Tibial nerve (tissue), 4 donors: ENCODE results near the gene WDPCP. TPM values are rescaled to one million over a fixed set of nuclear protein-coding genes. Genes with fewer than 3 reads are reported as not detected.

Experiments
- DNase-seq, 2 donors: peaks; one replicate each; pipeline ENCODE4 v3.0.0-alpha.2; 2019; ENCODE audit warnings: low spot score in 2 of 2
- H3K27ac ChIP-seq, 4 donors: fragments of 200-600 bp; sonication (generic) in 3 of 4; one replicate each; pipeline ENCODE4 v1.5.1; 2017 to 2019; ENCODE audit warnings: mild to moderate bottlenecking in 1 of 4
- H3K27me3 ChIP-seq, 2 donors: fragments of 200-600 bp; sonication (generic) in 1 of 2; one replicate each; pipeline versions ENCODE4 v1.5.1 to v1.6.0; 2017 to 2019
- H3K36me3 ChIP-seq, 3 donors: fragments of 200-600 bp; sonication (generic); one replicate each; pipeline ENCODE4 v1.5.1; 2018 to 2019
- H3K4me1 ChIP-seq, 4 donors: fragments of 200-600 bp; sonication (generic) in 3 of 4; one replicate each; pipeline ENCODE4 v1.5.1; 2017 to 2019
- H3K4me3 ChIP-seq, 4 donors: fragments of 200-600 bp; sonication (generic) in 3 of 4; one replicate each; pipeline ENCODE4 v1.5.1; 2017 to 2019; ENCODE audit warnings: mild to moderate bottlenecking in 1 of 4, moderate library complexity in 1 of 4
- H3K9me3 ChIP-seq, 4 donors: fragments of 200-600 bp; sonication (generic) in 3 of 4; one replicate each; pipeline ENCODE4 v1.5.1; 2017 to 2019
- CTCF ChIP-seq, 5 experiments: fragments of 200-600 bp in 3 of 5; fragments of 450-650 bp in 2 of 5; sonication (generic) in 3 of 5; IDR thresholded peaks; one replicate each; pipeline ENCODE4 v1.5.1; 2016 to 2019; ENCODE audit warnings: antibody characterized with exemption in 5 of 5, mild to moderate bottlenecking in 3 of 5, moderate library complexity in 2 of 5
- EP300 ChIP-seq, 2 donors: sonication (generic); formaldehyde crosslinking; IDR thresholded peaks; one replicate each; pipeline ENCODE4 v1.6.1; 2017; ENCODE audit warnings: antibody characterized with exemption in 2 of 2, mild to moderate bottlenecking in 1 of 2
- POLR2A ChIP-seq, 2 donors: fragments of 450-650 bp; IDR thresholded peaks; one replicate each; pipeline ENCODE4 v1.6.1; 2017; ENCODE audit warnings: antibody characterized with exemption in 2 of 2, mild to moderate bottlenecking in 2 of 2, moderate library complexity in 2 of 2
- WGBS, 2 donors: methylation state at CpG; one replicate each; pipeline ENCODE4 v1.1.5; 2018; 5-methylcytosine and 5-hydroxymethylcytosine counted together
- total RNA-seq, 4 donors: library from RNA; depleted of rRNA; stranded (reverse); fragments of >200 nt; gene quantifications; one replicate each; pipeline ENCODE4 v1.1.0, GENCODE V29; 2016

Gene WDPCP
- total RNA-seq, 4 donors from 2014 or later = 14.4 to 22.4 (median 20.4) TPM

GRCh38 chr2:63500398-63500797 lies 87.9 kb downstream of the WDPCP start:
- H3K4me3 ChIP-seq = no peak overlapping the region
- no peak for TF ChIP-seq EP300 (IDR thresholded peaks at IDR 0.05)
- no peak for TF ChIP-seq POLR2A (IDR thresholded peaks at IDR 0.05)
- no peak for TF ChIP-seq CTCF (IDR thresholded peaks at IDR 0.05)
- no peaks in the 10 kb centered on the region for H3K9me3 ChIP-seq
- no peaks in the 10 kb centered on the region for H3K36me3 ChIP-seq
- WGBS, 2 donors = 70 to 86% methylated on average over 1 of the region's 1 CpG
- DNase-seq = no peak
- no peaks in the 10 kb centered on the region for H3K27me3 ChIP-seq
- H3K4me1 ChIP-seq = no peaks in the 10 kb centered on the region
- H3K27ac ChIP-seq = no peak overlapping the region

- Histone ChIP-seq H3K9me3 (no peaks in the 10 kb centered on the region), H3K4me3 (no peak overlapping the region), H3K27ac (no peak overlapping the region), H3K27me3 (no peaks in the 10 kb centered on the region), H3K36me3 (no peaks in the 10 kb centered on the region), H3K4me1 (no peaks in the 10 kb centered on the region)
- DNase-seq = no peak
- 40 to 53% methylated on average over 2 of the region's 2 CpGs for WGBS, 2 donors
- TF ChIP-seq CTCF (IDR thresholded peaks at IDR 0.05) = no peak
Observed at GRCh38 chr2:63497576-63497975, 90.7 kb downstream of the WDPCP start.

GRCh38 chr2:63494968-63495367 lies 93.3 kb downstream of the WDPCP start:
- Histone ChIP-seq H3K27ac (no peak overlapping the region), H3K9me3 (no peaks in the 10 kb centered on the region), H3K4me3 (no peak overlapping the region), H3K4me1 (no peaks in the 10 kb centered on the region), H3K27me3 (no peaks in the 10 kb centered on the region), H3K36me3 (peaks cover 0 to 7% (median 0%) of the 10 kb centered on the region in 3 donors)
- DNase-seq = no peak
- TF ChIP-seq POLR2A (IDR thresholded peaks at IDR 0.05) = no peak
- no peak for TF ChIP-seq CTCF (IDR thresholded peaks at IDR 0.05)
- TF ChIP-seq EP300 (IDR thresholded peaks at IDR 0.05) = no peak
- WGBS, 2 donors = 92 to 94% methylated on average over 1 of the region's 1 CpG

- DNase-seq = no peak
- H3K4me3 ChIP-seq = no peak overlapping the region
- WGBS, 2 donors = 88 to 90% methylated on average over 7 of the region's 7 CpGs
- H3K9me3 ChIP-seq = no peaks in the 10 kb centered on the region
- no peak overlapping the region for H3K27ac ChIP-seq
- TF ChIP-seq CTCF (IDR thresholded peaks at IDR 0.05) (no peak), EP300 (IDR thresholded peaks at IDR 0.05) (no peak), POLR2A (IDR thresholded peaks at IDR 0.05) (no peak)
- H3K36me3 ChIP-seq = peaks cover 0 to 7% (median 0%) of the 10 kb centered on the region in 3 donors
- H3K4me1 ChIP-seq = no peaks in the 10 kb centered on the region
- H3K27me3 ChIP-seq = no peaks in the 10 kb centered on the region
Observed at GRCh38 chr2:63494100-63494499, 94.2 kb downstream of the WDPCP start.

- WGBS, 2 donors = 64 to 65% methylated on average over 2 of the region's 2 CpGs
- DNase-seq = no peak
- peak in 3 of 5 experiments; percentile 47 to 50 (median 49) for TF ChIP-seq CTCF (IDR thresholded peaks at IDR 0.05)
- no peak for TF ChIP-seq EP300 (IDR thresholded peaks at IDR 0.05)
- TF ChIP-seq POLR2A (IDR thresholded peaks at IDR 0.05) = no peak
Observed at GRCh38 chr2:63488118-63488713, 100.1 kb downstream of the WDPCP start.

More at GRCh38 chr2:63488118-63488713, 100.1 kb downstream of the WDPCP start:
- no peak overlapping the region for H3K4me3 ChIP-seq
- no peaks in the 10 kb centered on the region for H3K27me3 ChIP-seq
- H3K4me1 ChIP-seq = no peaks in the 10 kb centered on the region
- no peak overlapping the region for H3K27ac ChIP-seq
- peaks cover 0 to 7% (median 0%) of the 10 kb centered on the region in 3 donors for H3K36me3 ChIP-seq
- no peaks in the 10 kb centered on the region for H3K9me3 ChIP-seq
